Activated naive CD4-positive, alpha-beta T cell treated with anti-CD3 and anti-CD28 coated beads for 36 hours (primary cell): Measurements from ENCODE around the gene IGF1R. TPM values are rescaled to one million over a fixed set of nuclear protein-coding genes. Genes with fewer than 3 reads are reported as not detected.

ENCODE experiments used
- CTCF ChIA-PET: fragments of 350-600 bp; sonication (Branson Sonifier 250); formaldehyde crosslinking; loops from one replicate; lab custom pipeline; 2021; ENCODE audit warnings: antibody characterized with exemption; lab: Charles Lee
- DNase-seq: peaks from one replicate; pipeline ENCODE4 v3.0.0-alpha.2; 2020
- H3K27ac Mint-ChIP-seq: one replicate; pipeline ENCODE4 v1.8.0; 2021; ENCODE audit warnings: mild to moderate bottlenecking, mixed read lengths
- H3K27me3 Mint-ChIP-seq: one replicate; pipeline ENCODE4 v1.8.0; 2021; ENCODE audit warnings: low read depth, mixed read lengths
- H3K36me3 Mint-ChIP-seq: one replicate; pipeline ENCODE4 v1.8.0; 2021; ENCODE audit warnings: low read depth, mixed read lengths
- H3K4me1 Mint-ChIP-seq: one replicate; pipeline ENCODE4 v1.8.0; 2021; ENCODE audit warnings: low read depth, mixed read lengths
- H3K4me3 Mint-ChIP-seq: one replicate; pipeline ENCODE4 v1.8.0; 2021; ENCODE audit warnings: mild to moderate bottlenecking, moderate library complexity, mixed read lengths
- H3K9me3 Mint-ChIP-seq: one replicate; pipeline ENCODE4 v1.8.0; 2021; ENCODE audit warnings: mixed read lengths
- intact Hi-C: fragments of 100-400 bp; cut with micrococcal nuclease; formaldehyde crosslinking; loops from one replicate; pipeline ENCODE4 v1.15.1; 2023
- total RNA-seq, 2 experiments: library from RNA; stranded (reverse); gene quantifications; one replicate each; pipeline ENCODE4 v1.2.3, GENCODE V29; 2021

Gene IGF1R
- total RNA-seq, 2 experiments from 2014 or later: 25.6 to 26.6 TPM

DNA sequence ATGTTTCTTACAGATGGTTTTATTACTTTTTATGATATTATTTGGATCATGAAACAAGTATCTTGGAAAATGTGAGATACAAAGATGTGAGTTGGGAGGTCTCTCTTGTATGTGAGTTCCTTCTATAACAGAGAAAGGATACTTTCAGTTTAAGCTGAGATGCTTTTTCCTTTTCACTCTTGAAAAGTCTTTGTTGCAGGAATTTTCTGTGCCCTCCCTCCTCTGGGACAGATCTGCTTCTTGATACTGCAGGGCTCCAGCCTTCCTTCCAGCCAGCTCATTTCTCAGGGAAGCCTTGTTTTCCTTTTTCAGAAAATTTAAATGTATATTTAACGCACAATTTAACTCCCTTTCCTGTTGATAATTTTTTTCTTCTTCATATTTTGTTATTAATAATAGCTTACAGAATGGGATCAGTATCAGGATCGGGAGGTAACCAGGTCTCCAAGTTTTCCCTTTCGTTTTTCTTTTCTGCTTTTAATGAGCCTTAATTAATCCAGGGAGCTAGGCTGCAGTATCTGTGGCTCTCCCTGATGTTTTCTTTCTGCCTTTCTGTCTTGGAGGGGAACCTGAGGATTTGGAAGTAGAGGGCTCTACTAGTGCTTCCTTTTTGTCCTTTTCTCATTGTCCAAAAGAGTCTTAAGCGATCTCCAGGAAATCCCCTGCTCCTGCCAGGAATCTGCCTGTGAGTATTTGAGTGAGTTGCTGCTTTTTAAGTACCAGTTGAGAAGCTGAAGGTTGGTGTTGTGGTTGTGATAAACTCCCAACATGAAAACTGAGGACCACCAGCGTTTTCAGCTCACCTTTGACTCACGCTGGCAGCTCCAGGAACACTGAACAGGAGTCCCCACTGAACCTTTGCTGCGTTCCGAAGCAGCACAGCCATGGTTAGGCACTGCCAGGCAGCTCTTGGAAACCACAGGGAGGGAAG, 105.7 kb downstream of the IGF1R start:
- CTCF ChIA-PET: interaction anchor here (0.5 to 1.2 kb wide), 3 partner anchors 25 to 519 kb away, joined by 3 to 5 read pairs (median 3); no protein-coding TSS in a partner anchor
- H3K27me3 Mint-ChIP-seq: no peaks in the 10 kb centered on the region
- intact Hi-C loops: no loop called here

DNA sequence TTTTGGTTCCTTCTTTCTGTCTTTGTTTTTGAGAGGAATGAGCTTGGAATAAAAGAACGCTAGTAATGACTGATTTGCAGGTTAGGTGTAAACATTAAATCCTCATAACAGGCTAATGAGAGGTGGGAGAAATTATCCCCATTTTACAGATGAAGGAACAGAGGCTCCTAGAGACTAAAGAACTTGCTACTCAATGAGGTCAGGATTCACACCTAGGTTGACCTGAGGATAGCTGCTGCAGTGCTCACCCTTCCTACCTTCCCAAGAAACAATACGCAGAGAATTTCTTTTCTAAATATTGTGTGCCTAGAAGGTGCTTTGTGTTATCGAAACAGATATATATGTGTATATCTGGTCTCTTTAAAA, 106.3 kb downstream of the IGF1R start:
- no peak for DNase-seq
- Mint-ChIP-seq H3K27ac (no peak overlapping the region), H3K9me3 (no peaks in the 10 kb centered on the region), H3K36me3 (no peaks in the 10 kb centered on the region), H3K4me1 (peaks cover 48% of the 10 kb centered on the region), H3K4me3 (no peak overlapping the region), H3K27me3 (no peaks in the 10 kb centered on the region)
- CTCF ChIA-PET: interaction anchor here (1.1 to 1.2 kb wide), 2 partner anchors 24 to 150 kb away, joined by 3 to 5 read pairs; no protein-coding TSS in a partner anchor
- intact Hi-C loops: no loop called here

More for the DNA sequence above, 105.7 kb downstream of the IGF1R start:
- Mint-ChIP-seq H3K9me3 (no peaks in the 10 kb centered on the region), H3K4me3 (no peak overlapping the region), H3K4me1 (peaks cover 45% of the 10 kb centered on the region), H3K36me3 (no peaks in the 10 kb centered on the region), H3K27ac (no peak overlapping the region)
- no peak for DNase-seq

DNA sequence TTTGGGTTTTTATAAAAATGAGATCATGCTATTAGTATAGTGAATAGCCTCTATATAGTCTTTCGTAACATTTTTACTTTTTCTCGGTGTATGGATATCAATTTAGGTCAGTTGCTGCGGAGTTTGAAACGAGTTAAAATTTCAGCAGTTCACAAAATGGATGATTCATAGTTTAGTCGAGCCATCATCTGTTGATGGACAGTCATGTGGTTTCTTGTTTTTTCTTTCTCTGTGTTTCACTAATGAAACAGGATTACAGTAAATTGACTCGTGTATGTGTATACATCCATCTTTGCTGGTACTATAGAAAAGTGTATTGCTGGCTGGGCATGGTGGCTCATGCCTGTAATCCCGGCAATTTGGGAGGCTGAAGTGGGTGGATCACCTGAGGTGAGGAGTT, 106.8 kb downstream of the IGF1R start:
- H3K4me1 Mint-ChIP-seq: peaks cover 49% of the 10 kb centered on the region
- CTCF ChIA-PET: no interaction called here
- intact Hi-C loops: no loop called here
- no peaks in the 10 kb centered on the region for H3K36me3 Mint-ChIP-seq
- no peak overlapping the region for H3K4me3 Mint-ChIP-seq
- H3K9me3 Mint-ChIP-seq: no peaks in the 10 kb centered on the region
- no peak overlapping the region for H3K27ac Mint-ChIP-seq
- no peak for DNase-seq
- H3K27me3 Mint-ChIP-seq: no peaks in the 10 kb centered on the region

DNA sequence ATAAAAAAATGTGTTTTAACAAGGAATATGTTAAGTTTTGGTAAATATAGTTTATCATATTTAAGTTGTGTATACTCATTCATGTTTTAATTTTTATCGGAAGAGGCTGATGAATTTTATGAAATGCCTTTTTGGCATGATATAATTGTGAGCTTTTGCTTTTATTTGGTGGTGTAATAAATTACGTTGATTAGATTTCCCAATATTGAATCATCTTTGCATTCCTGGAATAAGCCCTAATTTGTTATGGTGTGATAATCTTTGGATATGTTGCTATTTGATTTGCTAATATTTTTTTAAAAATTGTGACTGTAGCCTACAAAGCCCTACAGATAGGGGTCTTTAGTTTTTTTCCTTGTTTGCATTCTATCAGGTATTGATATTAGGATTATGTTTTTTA, 107.4 kb downstream of the IGF1R start:
- Mint-ChIP-seq H3K4me1 (peaks cover 50% of the 10 kb centered on the region), H3K27me3 (no peaks in the 10 kb centered on the region), H3K27ac (no peak overlapping the region), H3K36me3 (no peaks in the 10 kb centered on the region), H3K9me3 (no peaks in the 10 kb centered on the region), H3K4me3 (no peak overlapping the region)
- intact Hi-C loops: no loop called here
- no peak for DNase-seq
- CTCF ChIA-PET: no interaction called here

DNA sequence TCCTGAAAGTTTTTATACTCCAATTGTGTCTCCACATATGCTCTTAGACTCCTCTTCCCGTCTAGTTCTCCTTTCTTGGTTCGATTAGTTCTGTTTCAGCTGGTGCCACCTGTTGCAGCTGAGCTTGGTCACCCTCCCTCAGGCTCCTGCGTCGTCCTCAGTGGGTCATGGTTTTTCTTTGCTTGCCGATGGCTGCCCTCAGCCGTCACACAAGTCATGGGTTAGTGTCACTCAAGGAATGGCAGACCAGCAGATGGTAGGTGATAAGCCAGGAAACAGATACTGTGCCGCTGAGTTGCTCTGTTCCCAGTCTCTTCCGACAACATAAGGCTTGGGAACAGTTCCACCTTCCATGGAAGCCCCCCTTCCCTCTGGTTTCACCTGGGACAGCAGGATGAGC, 109.9 kb downstream of the IGF1R start:
- H3K4me1 Mint-ChIP-seq: peaks cover 58% of the 10 kb centered on the region
- intact Hi-C loops: no loop called here
- no peaks in the 10 kb centered on the region for H3K27me3 Mint-ChIP-seq
- DNase-seq: no peak
- no peaks in the 10 kb centered on the region for H3K9me3 Mint-ChIP-seq
- CTCF ChIA-PET: interaction anchor here (1.3 kb wide), 1 partner anchor 91 kb away, joined by 4 read pairs; no protein-coding TSS in a partner anchor
- H3K27ac Mint-ChIP-seq: no peak overlapping the region
- no peak overlapping the region for H3K4me3 Mint-ChIP-seq
- H3K36me3 Mint-ChIP-seq: no peaks in the 10 kb centered on the region

DNA sequence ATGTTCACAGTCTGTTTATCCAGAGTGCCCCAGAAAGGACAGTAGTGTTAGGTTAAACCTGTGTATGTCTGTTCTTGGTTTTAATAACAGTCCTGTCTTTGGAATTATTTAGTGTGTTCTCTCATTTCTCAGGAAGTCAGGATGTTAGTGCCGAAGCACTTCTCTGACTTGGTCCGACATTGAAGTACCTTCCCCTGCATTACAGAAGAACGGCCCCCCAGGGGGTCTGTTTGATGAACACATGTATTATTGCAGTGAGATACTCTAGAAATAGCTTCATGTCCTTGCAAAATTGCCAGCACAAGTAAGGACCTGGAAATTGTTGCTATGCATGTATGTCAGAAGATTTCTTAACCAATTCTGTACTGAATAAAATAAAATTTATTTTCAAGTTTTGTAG, 110.9 kb downstream of the IGF1R start:
- Mint-ChIP-seq H3K27me3 (no peaks in the 10 kb centered on the region), H3K9me3 (no peaks in the 10 kb centered on the region), H3K27ac (no peak overlapping the region), H3K4me3 (no peak overlapping the region), H3K36me3 (no peaks in the 10 kb centered on the region), H3K4me1 (peaks cover 57% of the 10 kb centered on the region)
- intact Hi-C loops: no loop called here
- no peak for DNase-seq
- CTCF ChIA-PET: interaction anchor here (1.3 kb wide), 1 partner anchor 90 kb away, joined by 4 read pairs; no protein-coding TSS in a partner anchor

DNA sequence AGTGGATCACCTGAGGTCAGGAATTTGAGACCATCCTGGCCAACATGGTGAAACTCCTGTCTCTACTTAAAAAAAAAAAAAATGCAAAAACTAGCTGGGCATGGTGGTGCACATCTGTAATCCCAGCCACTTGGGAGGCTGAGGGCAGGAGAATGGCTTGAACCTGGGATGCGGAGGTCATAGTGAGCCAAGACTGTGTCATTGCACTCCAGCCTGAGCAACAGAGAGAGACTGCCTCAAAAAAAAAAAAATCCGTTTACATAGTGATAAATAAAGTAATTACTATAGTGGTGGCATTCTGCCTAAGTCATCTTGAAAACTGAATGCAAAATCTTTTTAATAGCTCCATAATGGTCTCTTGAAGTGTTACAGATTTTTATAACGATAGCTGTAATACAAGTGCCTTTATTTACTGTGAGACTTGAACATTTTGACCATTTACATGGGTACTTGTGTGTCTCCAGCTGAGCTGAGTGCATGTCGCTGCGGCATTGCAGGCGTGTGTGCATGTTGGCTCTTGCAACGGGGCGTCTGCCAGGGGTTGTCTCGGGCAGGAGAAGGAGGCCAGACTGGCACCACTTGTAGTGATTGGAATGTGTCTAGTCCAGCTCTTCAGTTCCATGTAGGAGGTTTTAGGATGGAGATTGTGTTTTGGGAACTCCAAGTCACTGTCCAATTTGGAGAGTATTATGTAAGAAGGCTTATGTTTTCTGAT, 111.9 kb downstream of the IGF1R start:
- Mint-ChIP-seq H3K9me3 (no peaks in the 10 kb centered on the region), H3K4me3 (no peak overlapping the region), H3K27me3 (no peaks in the 10 kb centered on the region), H3K27ac (no peak overlapping the region), H3K36me3 (peaks cover 3% of the 10 kb centered on the region), H3K4me1 (peaks cover 53% of the 10 kb centered on the region)
- DNase-seq: no peak
- intact Hi-C loops: no loop called here
- CTCF ChIA-PET: interaction anchor here (0.6 to 1.7 kb wide), 3 partner anchors 19 to 332 kb away, joined by 3 to 9 read pairs (median 3); no protein-coding TSS in a partner anchor

DNA sequence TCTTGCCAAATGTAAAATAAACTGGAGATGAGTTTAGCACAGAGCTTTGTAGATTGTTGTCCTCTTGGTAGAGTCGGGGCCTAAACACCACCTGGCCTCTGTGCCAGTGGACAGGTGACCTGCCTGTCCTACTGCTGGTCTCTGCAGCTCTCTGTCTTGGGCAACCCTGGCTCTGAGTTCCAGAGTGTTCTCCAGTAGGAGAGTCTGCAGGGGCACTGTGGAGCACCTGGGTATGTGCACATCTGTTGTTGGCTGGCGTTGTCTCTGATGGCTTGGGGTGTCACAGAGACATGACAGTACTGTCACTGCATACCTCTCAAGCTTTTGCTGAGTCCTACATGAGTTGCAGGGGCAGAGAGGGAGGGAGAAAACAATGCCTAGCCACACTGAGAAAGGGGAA, 112.6 kb downstream of the IGF1R start:
- Mint-ChIP-seq H3K36me3 (peaks cover 3% of the 10 kb centered on the region), H3K4me1 (peaks cover 55% of the 10 kb centered on the region), H3K9me3 (no peaks in the 10 kb centered on the region), H3K27me3 (no peaks in the 10 kb centered on the region), H3K27ac (no peak overlapping the region), H3K4me3 (no peak overlapping the region)
- CTCF ChIA-PET: interaction anchor here (0.6 to 1.7 kb wide), 2 partner anchors 18 to 333 kb away, joined by 3 to 9 read pairs; no protein-coding TSS in a partner anchor
- DNase-seq: no peak
- intact Hi-C loops: no loop called here

DNA sequence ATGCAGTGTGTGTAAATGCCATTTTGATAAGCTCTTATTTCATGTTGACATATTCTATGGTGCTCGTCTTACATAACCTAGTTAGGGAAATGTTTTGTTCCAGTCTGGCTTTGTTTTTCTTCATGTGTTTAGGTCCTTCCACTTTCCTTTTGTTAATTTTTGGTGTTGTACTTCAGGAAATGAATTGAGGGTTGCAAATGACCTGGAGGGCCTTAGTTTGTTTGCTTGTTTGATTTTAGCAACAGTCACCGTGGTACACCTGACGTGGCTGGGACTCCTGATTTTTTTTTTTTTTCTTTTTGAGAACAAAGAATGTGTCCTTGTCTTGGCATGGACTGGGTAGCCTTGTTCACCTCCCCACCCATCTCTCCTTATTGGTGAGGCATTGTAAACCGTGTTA, 114.8 kb downstream of the IGF1R start:
- CTCF ChIA-PET: interaction anchor here (1.0 to 1.2 kb wide), 2 partner anchors 10 to 244 kb away, joined by 3 read pairs; no protein-coding TSS in a partner anchor
- DNase-seq: no peak
- intact Hi-C loops: no loop called here
- Mint-ChIP-seq H3K4me3 (no peak overlapping the region), H3K27ac (no peak overlapping the region), H3K27me3 (no peaks in the 10 kb centered on the region), H3K9me3 (no peaks in the 10 kb centered on the region), H3K4me1 (peaks cover 64% of the 10 kb centered on the region), H3K36me3 (peaks cover 5% of the 10 kb centered on the region)

DNA sequence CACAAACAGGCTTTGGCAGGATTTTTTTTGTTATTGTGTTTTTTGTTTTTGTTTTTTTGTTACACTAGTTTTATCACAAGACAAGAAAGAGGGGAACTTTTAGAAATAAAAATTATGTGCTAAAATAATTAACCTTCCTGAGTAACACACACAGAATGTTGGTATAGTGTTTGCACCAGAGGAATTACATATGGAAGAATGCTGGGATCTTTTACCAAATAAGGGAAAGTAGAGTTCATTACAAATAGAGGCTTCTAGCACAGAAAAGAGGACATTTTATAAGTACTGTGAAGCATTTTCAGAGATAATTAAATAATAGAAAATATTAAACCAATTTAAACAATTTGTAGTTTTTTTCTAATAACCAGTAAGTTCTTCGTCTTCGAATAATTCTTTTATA, 116.0 kb downstream of the IGF1R start:
- Mint-ChIP-seq H3K4me3 (no peak overlapping the region), H3K36me3 (peaks cover 5% of the 10 kb centered on the region), H3K27ac (no peak overlapping the region), H3K9me3 (no peaks in the 10 kb centered on the region), H3K4me1 (peaks cover 58% of the 10 kb centered on the region), H3K27me3 (no peaks in the 10 kb centered on the region)
- no peak for DNase-seq
- CTCF ChIA-PET: interaction anchor here (0.6 to 1.4 kb wide), 4 partner anchors 9 to 86 kb away, joined by 3 to 6 read pairs (median 4); no protein-coding TSS in a partner anchor
- intact Hi-C loops: no loop called here

DNA sequence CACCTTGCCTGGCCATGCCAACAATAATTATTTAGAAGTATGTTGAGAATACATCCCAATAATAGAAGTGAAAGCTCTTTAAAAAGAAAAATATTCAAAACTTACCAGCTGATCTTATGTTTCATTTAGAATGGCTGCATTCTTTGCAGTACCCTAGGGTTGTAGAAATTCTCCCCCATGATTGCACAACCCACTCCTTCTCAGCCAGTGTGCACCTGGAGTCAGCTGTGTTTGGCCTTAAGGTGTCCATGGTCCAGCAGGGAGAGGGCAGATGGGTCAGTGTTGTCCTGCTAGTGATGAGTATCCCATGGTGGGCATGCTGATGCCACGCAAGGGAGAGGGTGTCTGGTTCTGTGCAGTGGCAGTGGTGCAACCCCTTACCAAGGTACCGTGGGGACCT, 117.3 kb downstream of the IGF1R start:
- intact Hi-C loops: no loop called here
- no peak for DNase-seq
- no peak overlapping the region for H3K27ac Mint-ChIP-seq
- no peaks in the 10 kb centered on the region for H3K9me3 Mint-ChIP-seq
- H3K4me3 Mint-ChIP-seq: no peak overlapping the region
- H3K36me3 Mint-ChIP-seq: peaks cover 5% of the 10 kb centered on the region
- peaks cover 64% of the 10 kb centered on the region for H3K4me1 Mint-ChIP-seq
- H3K27me3 Mint-ChIP-seq: no peaks in the 10 kb centered on the region
- CTCF ChIA-PET: interaction anchor here (1.4 kb wide), 1 partner anchor 13 kb away, joined by 4 read pairs; no protein-coding TSS in a partner anchor

DNA sequence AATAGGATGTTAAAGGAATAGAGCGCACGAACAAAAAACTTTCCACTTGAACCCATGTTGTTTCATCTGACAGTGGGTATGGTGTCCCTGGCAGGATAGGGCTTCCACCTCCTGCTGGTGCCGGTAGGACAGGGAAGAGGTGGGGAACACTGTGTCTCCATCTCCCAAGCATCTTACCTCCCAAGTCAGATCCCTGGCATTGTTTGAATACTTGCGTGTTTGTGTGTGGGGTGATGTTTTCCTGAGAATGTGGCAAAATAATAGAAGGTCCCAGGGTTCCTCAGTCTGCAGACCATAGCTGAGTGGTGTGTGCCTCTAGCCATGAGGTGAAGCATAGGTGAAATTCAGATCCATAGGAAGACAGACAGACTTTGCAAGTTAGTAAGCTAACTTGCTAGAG, 119.4 kb downstream of the IGF1R start:
- no peak overlapping the region for H3K4me3 Mint-ChIP-seq
- peaks cover 64% of the 10 kb centered on the region for H3K4me1 Mint-ChIP-seq
- H3K36me3 Mint-ChIP-seq: peaks cover 5% of the 10 kb centered on the region
- no peaks in the 10 kb centered on the region for H3K27me3 Mint-ChIP-seq
- no peaks in the 10 kb centered on the region for H3K9me3 Mint-ChIP-seq
- DNase-seq: no peak
- intact Hi-C loops: no loop called here
- no peak overlapping the region for H3K27ac Mint-ChIP-seq
- CTCF ChIA-PET: interaction anchor here (0.6 to 1.5 kb wide), 3 partner anchors 12 to 563 kb away, joined by 3 to 5 read pairs (median 4); no protein-coding TSS in a partner anchor
